Measurements from ENCODE around the gene PPP2R5C.

PPP2R5C gene

DNA sequence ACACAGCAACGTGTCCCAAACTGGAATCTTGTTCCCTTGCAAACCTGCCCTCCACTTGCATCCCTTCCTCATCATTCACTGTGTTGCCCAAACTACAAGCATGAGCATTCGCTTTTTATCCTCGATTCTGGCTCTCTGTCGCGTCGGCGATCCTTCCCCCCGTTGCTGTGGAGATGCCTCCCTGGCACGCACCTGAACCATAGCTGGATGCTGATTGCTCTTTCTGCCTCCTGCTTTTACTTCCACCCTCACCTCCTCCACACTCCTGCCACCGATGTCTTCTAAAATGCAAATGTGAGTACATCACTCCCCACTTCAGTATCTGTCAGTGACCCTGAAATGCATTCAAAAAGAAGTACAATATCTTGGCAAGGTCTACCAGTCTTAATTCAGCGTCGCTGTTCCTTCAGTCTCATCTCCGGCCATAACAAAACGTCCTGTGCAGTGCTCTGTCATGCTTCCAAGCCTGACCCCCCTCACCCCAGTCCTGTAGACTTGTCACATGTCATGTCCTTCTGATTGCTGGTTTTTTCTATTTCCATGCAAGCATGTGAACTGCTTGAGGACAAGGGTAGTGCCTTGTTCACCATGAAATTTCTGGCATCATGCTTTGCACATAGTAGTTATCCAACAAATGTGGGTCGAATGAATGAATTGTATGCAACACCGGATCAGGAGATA, 2.5 kb upstream of the PPP2R5C start:
- Histone ChIP-seq H4K20me1 (ENCODE audit: control insufficient read depth, insufficient read depth, low read depth, low read length) (no peaks in the 10 kb centered on the region), H3K27ac (ENCODE audit: low read depth, low read length) (no peak overlapping the region), H3K27me3 (ENCODE audit: control insufficient read depth, low read length) (peaks cover 14% of the 10 kb centered on the region), H3F3A (ENCODE audit: control insufficient read depth, insufficient read depth) (no peaks in the 10 kb centered on the region), H3K4me2 (ENCODE audit: low read length) (no peak overlapping the region), H3K4me3 (ENCODE audit: low read length) (no peak overlapping the region), H3K9me2 (replicated peaks; ENCODE audit: control insufficient read depth, low read length) (no peaks in the 10 kb centered on the region), H3K4me1 (ENCODE audit: control insufficient read depth, low read length) (peaks cover 13% of the 10 kb centered on the region), H3K36me3 (ENCODE audit: control insufficient read depth, low read length) (peaks cover 6% of the 10 kb centered on the region), H3K79me2 (ENCODE audit: control insufficient read depth, low read length) (peaks cover 5% of the 10 kb centered on the region), H3K9me3 (ENCODE audit: control insufficient read depth, insufficient read depth, low read length) (no peaks in the 10 kb centered on the region; the same call in 1 of the 2 replicates)
- TF ChIP-seq CTCF (IDR thresholded peaks at IDR 0.05; ENCODE audit: low read depth, low read length, poor library complexity, severe bottlenecking): no peak
- no peak for TF ChIP-seq EZH2phosphoT487 (IDR thresholded peaks at IDR 0.05; ENCODE audit: borderline replicate concordance, low read length)

GRCh38 chr14:101760138-101761011, 1.1 kb upstream of the PPP2R5C start:
- Histone ChIP-seq H3K27ac (ENCODE audit: low read depth, low read length) (no peak overlapping the region), H3K4me2 (ENCODE audit: low read length) (peak overlapping the region; percentile 95), H3K27me3 (ENCODE audit: control insufficient read depth, low read length) (peaks cover 9% of the 10 kb centered on the region), H3K4me3 (ENCODE audit: low read length) (peak overlapping the region; percentile 96), H3K9me2 (replicated peaks; ENCODE audit: control insufficient read depth, low read length) (no peaks in the 10 kb centered on the region), H3K79me2 (ENCODE audit: control insufficient read depth, low read length) (peaks cover 5% of the 10 kb centered on the region), H3F3A (ENCODE audit: control insufficient read depth, insufficient read depth) (no peaks in the 10 kb centered on the region), H3K9me3 (ENCODE audit: control insufficient read depth, insufficient read depth, low read length) (no peaks in the 10 kb centered on the region), H3K36me3 (ENCODE audit: control insufficient read depth, low read length) (peaks cover 10% of the 10 kb centered on the region), H3K4me1 (ENCODE audit: control insufficient read depth, low read length) (peaks cover 13% of the 10 kb centered on the region), H4K20me1 (ENCODE audit: control insufficient read depth, insufficient read depth, low read depth, low read length) (no peaks in the 10 kb centered on the region)
- TF ChIP-seq CTCF (IDR thresholded peaks at IDR 0.05; ENCODE audit: low read depth, low read length, poor library complexity, severe bottlenecking) (no peak), EZH2phosphoT487 (IDR thresholded peaks at IDR 0.05; ENCODE audit: borderline replicate concordance, low read length) (no peak)

- peak overlapping the region; percentile 24 for H3K27ac ChIP-seq (ENCODE audit: low read depth, low read length)
- H3K27me3 ChIP-seq (ENCODE audit: control insufficient read depth, low read length): peaks cover 9% of the 10 kb centered on the region
- H3F3A ChIP-seq (ENCODE audit: control insufficient read depth, insufficient read depth): no peaks in the 10 kb centered on the region
- H3K4me2 ChIP-seq (ENCODE audit: low read length): peak overlapping the region; percentile 85
- H3K9me3 ChIP-seq (ENCODE audit: control insufficient read depth, insufficient read depth, low read length): no peaks in the 10 kb centered on the region
- H3K4me3 ChIP-seq (ENCODE audit: low read length): peak overlapping the region; percentile 85
- peaks cover 13% of the 10 kb centered on the region for H3K4me1 ChIP-seq (ENCODE audit: control insufficient read depth, low read length)
- H4K20me1 ChIP-seq (ENCODE audit: control insufficient read depth, insufficient read depth, low read depth, low read length): no peaks in the 10 kb centered on the region
- peaks cover 5% of the 10 kb centered on the region for H3K79me2 ChIP-seq (ENCODE audit: control insufficient read depth, low read length)
- H3K36me3 ChIP-seq (ENCODE audit: control insufficient read depth, low read length): peaks cover 17% of the 10 kb centered on the region
- TF ChIP-seq EZH2phosphoT487 (IDR thresholded peaks at IDR 0.05; ENCODE audit: borderline replicate concordance, low read length) (no peak), CTCF (IDR thresholded peaks at IDR 0.05; ENCODE audit: low read depth, low read length, poor library complexity, severe bottlenecking) (no peak)
- no peaks in the 10 kb centered on the region for H3K9me2 ChIP-seq (replicated peaks; ENCODE audit: control insufficient read depth, low read length)
Observed at GRCh38 chr14:101761881-101762529, 496 bp downstream of the PPP2R5C start.

Data from DOHH2 (cell line).